Activated T-cell treated with anti-CD3 and anti-CD28 coated beads, Interleukin-2, amount 50 U/mL, for 72 hours (primary cell): Measurements from ENCODE around the gene LRRC4C. TPM values are rescaled to one million over a fixed set of nuclear protein-coding genes. Genes with fewer than 3 reads are reported as not detected.
"Not testable (repeated sequence)": the region's sequence is repeated elsewhere in the genome, so short reads cannot be mapped to it uniquely, and the experiment has no call there.

Experiments used
- ATAC-seq, 2 donors: fragments of 150-1000 bp; cut with Tn5 transposase; replicated peaks in 1 of 2; 2 replicates each; pipeline ENCODE4 v1.10.0; 2021; ENCODE audit warnings: moderate library complexity in 2 of 2, mild to moderate bottlenecking in 1 of 2
- DNase-seq, 2 donors: peaks; one replicate each; pipeline ENCODE4 v3.0.0; 2021 to 2022; ENCODE audit warnings: mixed read lengths in 1 of 2
- H3K27ac Mint-ChIP-seq: one replicate; pipeline ENCODE4 v1.8.0; 2022; ENCODE audit warnings: mild to moderate bottlenecking, moderate library complexity, mixed read lengths
- H3K27me3 Mint-ChIP-seq: one replicate; pipeline ENCODE4 v1.8.0; 2022; ENCODE audit warnings: low read depth, mixed read lengths
- H3K36me3 Mint-ChIP-seq, 2 donors: one replicate each; pipeline ENCODE4 v1.8.0; 2022; ENCODE audit warnings: mixed read lengths in 2 of 2, mild to moderate bottlenecking in 1 of 2; ENCODE audit not compliant: insufficient read depth in 2 of 2
- H3K4me1 Mint-ChIP-seq: one replicate; pipeline ENCODE4 v1.8.0; 2022; ENCODE audit warnings: low read depth, mixed read lengths
- H3K4me3 Mint-ChIP-seq, 2 donors: one replicate each; pipeline ENCODE4 v1.8.0; 2022; ENCODE audit warnings: mild to moderate bottlenecking in 2 of 2, mixed read lengths in 2 of 2, moderate library complexity in 2 of 2
- H3K9me3 Mint-ChIP-seq, 2 donors: one replicate each; pipeline ENCODE4 v1.8.0; 2022; ENCODE audit warnings: mixed read lengths in 2 of 2
- total RNA-seq, 2 donors: library from RNA; stranded (reverse); gene quantifications; one replicate each; pipeline ENCODE4 v1.2.3, GENCODE V29; 2022

The LRRC4C gene
- total RNA-seq, 2 donors from 2014 or later, result not detected

GRCh38 chr11:40542821-40543220 lies 916.6 kb downstream of the LRRC4C start:
- Mint-ChIP-seq H3K4me1 (no peaks in the 10 kb centered on the region), H3K9me3 (peaks cover 12 to 18% of the 10 kb centered on the region in 2 donors)
- no peak for DNase-seq

DNA sequence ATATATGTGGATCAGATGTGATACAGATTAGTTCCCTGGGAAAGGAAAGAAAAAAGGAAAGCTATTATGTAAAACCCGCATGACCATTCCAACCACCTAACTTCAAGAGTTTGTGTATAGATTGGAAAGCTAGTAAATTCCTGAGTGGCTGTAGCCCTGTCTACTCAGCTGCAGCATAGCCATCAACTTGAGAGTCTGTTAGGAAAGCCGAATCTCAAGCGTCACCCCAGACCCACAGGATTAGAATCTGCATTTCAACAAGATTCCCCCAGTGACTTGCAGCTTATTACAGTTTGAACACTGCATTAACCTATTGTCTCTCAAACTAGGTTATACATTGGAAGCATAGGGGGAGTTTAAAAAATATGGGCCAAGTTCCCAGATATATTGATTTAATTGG lies 921.7 kb downstream of the LRRC4C start:
- H3K4me1 Mint-ChIP-seq, result no peaks in the 10 kb centered on the region
- H3K27ac Mint-ChIP-seq, result no peak overlapping the region
- H3K27me3 Mint-ChIP-seq, result no peaks in the 10 kb centered on the region
- H3K36me3 Mint-ChIP-seq, result peaks cover 0 to 2% of the 10 kb centered on the region in 2 donors
- ATAC-seq (no peak), DNase-seq (no peak)
- H3K9me3 Mint-ChIP-seq, result peaks cover 8 to 17% of the 10 kb centered on the region in 2 donors
- H3K4me3 Mint-ChIP-seq, result no peak overlapping the region

More at GRCh38 chr11:40542821-40543220, 916.6 kb downstream of the LRRC4C start:
- no peak for ATAC-seq
- Mint-ChIP-seq H3K27ac (no peak overlapping the region), H3K27me3 (no peaks in the 10 kb centered on the region), H3K4me3 (no peak overlapping the region), H3K36me3 (peaks cover 0 to 2% of the 10 kb centered on the region in 2 donors)

GRCh38 chr11:40522080-40522479 lies 937.4 kb downstream of the LRRC4C start:
- not testable (repeated sequence) for H3K36me3 Mint-ChIP-seq, ATAC-seq, H3K4me3 Mint-ChIP-seq, H3K4me1 Mint-ChIP-seq, H3K27me3 Mint-ChIP-seq, DNase-seq, H3K27ac Mint-ChIP-seq
- peaks cover 0 to 15% of the 10 kb centered on the region in 2 donors for H3K9me3 Mint-ChIP-seq

DNA sequence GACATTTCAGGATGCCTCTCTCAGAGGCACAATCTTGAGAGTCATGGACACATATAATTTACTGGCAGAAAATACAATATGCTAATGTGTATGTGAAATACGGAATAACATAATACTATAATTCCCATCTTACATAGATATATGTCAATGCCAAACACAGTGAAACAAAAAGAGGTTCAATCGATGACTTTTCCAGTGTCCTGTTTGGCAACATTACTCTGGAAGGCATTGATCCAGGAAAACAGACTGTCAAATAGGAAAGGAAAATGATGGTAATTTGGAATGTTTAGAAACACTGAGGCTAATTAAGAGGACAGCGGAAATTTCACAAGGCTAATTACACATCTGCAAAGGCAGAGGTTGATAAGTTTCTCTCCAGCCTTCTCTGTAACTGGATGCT lies 942.3 kb downstream of the LRRC4C start:
- no peak overlapping the region for H3K4me3 Mint-ChIP-seq
- H3K4me1 Mint-ChIP-seq, result no peaks in the 10 kb centered on the region
- no peak for ATAC-seq
- peaks cover 0 to 2% of the 10 kb centered on the region in 2 donors for H3K36me3 Mint-ChIP-seq
- no peak for DNase-seq
- H3K9me3 Mint-ChIP-seq, result peaks cover 0 to 12% of the 10 kb centered on the region in 2 donors
- H3K27me3 Mint-ChIP-seq, result no peaks in the 10 kb centered on the region
- no peak overlapping the region for H3K27ac Mint-ChIP-seq

DNA sequence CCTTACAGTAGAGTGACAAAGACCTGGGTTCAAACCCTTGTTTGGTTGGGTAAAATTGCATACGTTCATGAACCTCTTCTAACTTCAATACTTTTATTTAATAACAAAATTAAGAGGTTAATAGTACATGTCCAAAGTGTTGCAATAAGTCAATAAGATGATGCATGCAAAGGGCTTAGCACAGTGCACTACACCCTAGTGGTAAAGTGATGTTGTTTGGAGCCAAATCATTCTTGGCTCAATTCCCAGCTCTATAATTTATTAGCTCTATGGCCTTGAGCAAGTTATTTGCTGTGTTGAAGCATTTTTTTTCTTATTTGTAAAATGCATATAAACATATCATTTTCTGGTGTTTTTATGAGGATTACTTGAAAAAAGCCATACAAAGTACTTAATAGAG lies 945.3 kb downstream of the LRRC4C start:
- Mint-ChIP-seq H3K27me3 (no peaks in the 10 kb centered on the region), H3K36me3 (peaks cover 2% of the 10 kb centered on the region in 2 donors), H3K9me3 (peaks cover 4 to 8% of the 10 kb centered on the region in 2 donors), H3K27ac (no peak overlapping the region), H3K4me1 (no peaks in the 10 kb centered on the region), H3K4me3 (no peak overlapping the region)
- no peak for ATAC-seq
- no peak for DNase-seq

DNA sequence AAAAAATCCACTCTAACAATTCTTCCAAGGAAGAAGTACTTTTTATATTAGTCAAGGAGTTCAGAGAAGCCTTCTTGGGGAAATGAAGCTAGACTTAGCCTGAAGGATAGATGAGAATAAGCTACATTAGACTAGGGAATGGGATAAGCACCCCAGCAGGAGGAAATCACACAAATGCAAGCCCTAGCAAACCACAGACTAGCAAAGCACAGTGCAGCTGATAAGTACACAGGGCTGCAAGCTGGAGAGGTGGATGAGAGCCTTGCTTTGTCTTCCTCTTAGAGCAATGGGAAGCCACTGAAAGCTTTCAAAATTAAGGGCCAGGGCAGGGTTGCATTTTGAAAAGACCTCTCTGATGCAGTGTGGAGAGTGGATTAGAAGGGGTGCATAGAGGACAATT lies 946.2 kb downstream of the LRRC4C start:
- no peak overlapping the region for H3K4me3 Mint-ChIP-seq
- no peak for ATAC-seq

DNA sequence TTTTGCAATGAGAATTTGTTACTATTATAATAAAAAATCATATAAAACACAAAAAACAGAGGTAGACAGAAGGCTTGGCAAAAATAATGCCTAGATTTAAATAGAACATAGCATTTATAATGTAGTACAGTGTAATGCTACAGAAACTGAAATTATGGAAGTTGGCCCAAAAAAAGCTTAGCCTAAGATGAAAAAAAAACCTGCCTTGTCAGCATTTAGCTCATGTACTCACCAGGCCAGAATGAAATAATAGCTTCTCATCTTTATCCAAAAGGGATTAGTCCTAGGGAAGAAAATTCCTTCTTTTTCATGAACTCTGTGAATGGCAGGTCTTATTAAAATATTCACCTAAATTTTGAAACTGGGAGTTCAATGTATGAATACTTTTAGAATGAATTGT lies 951.1 kb downstream of the LRRC4C start:
- ATAC-seq (no peak), DNase-seq (no peak)
- Mint-ChIP-seq H3K4me1 (no peaks in the 10 kb centered on the region), H3K4me3 (no peak overlapping the region), H3K27ac (no peak overlapping the region), H3K36me3 (peaks cover 0 to 4% of the 10 kb centered on the region in 2 donors), H3K27me3 (no peaks in the 10 kb centered on the region), H3K9me3 (peaks cover 4 to 7% of the 10 kb centered on the region in 2 donors)

More for the DNA sequence above, 946.2 kb downstream of the LRRC4C start:
- Mint-ChIP-seq H3K9me3 (peaks cover 4 to 7% of the 10 kb centered on the region in 2 donors), H3K27ac (no peak overlapping the region), H3K36me3 (peaks cover 0 to 2% of the 10 kb centered on the region in 2 donors), H3K27me3 (no peaks in the 10 kb centered on the region), H3K4me1 (no peaks in the 10 kb centered on the region)
- DNase-seq, result no peak

DNA sequence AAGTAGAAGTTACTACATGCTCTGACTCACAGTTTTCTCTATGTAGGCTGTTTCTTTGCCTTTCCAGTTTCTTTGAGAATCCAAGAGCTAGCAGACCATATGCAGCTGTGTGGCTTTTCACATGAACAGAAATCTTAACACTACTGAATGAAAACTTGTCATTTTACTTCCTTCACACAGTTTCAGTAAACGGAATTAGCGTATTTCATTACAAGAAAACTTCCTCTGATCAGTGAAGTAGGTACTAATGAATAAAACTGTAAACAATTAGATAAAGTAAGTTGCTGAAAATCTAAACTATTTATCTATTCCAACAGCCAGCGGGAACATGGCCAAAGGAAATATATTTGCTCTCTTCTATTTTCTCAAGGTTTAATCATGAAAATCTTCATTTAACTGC lies 953.2 kb downstream of the LRRC4C start:
- Mint-ChIP-seq H3K4me1 (no peaks in the 10 kb centered on the region), H3K36me3 (peaks cover 0 to 4% of the 10 kb centered on the region in 2 donors), H3K9me3 (peaks cover 8 to 9% of the 10 kb centered on the region in 2 donors), H3K27me3 (no peaks in the 10 kb centered on the region), H3K4me3 (no peak overlapping the region), H3K27ac (no peak overlapping the region)
- ATAC-seq (no peak), DNase-seq (no peak)

DNA sequence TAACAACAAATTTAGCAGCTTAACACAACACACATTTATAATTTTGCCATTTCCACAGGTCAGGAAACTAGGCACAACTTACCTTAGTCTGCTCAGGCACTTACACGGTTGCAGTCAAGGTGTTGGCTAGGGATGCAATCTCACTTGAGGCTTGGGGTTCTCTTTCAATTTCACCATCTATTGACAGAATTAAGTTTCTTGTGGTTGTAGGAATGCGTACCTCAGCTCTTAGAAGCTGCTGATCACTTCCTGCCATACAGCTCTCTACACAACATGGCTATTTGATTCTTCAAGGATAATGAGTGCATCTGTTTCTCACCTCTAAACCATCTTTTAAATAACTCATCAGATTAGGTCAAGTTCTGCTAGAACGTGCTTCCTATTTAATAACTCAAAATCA lies 968.1 kb downstream of the LRRC4C start:
- ATAC-seq (no peak), DNase-seq (no peak)
- H3K27me3 Mint-ChIP-seq, result no peaks in the 10 kb centered on the region
- peaks cover 5 to 7% of the 10 kb centered on the region in 2 donors for H3K9me3 Mint-ChIP-seq
- H3K4me3 Mint-ChIP-seq, result no peak overlapping the region
- peaks cover 0 to 2% of the 10 kb centered on the region in 2 donors for H3K36me3 Mint-ChIP-seq
- no peak overlapping the region for H3K27ac Mint-ChIP-seq
- H3K4me1 Mint-ChIP-seq, result no peaks in the 10 kb centered on the region

- H3K9me3 Mint-ChIP-seq, result peaks cover 15 to 18% of the 10 kb centered on the region in 2 donors
- H3K36me3 Mint-ChIP-seq, result peaks cover 0 to 2% of the 10 kb centered on the region in 2 donors
Observed at GRCh38 chr11:40467771-40468170, 991.7 kb downstream of the LRRC4C start.

GRCh38 chr11:40445391-40445790 lies 1014.1 kb downstream of the LRRC4C start:
- no peak for DNase-seq
- no peak overlapping the region for H3K4me3 Mint-ChIP-seq
- no peaks in the 10 kb centered on the region for H3K27me3 Mint-ChIP-seq

More at GRCh38 chr11:40467771-40468170, 991.7 kb downstream of the LRRC4C start:
- H3K27me3 Mint-ChIP-seq, result no peaks in the 10 kb centered on the region
- H3K4me3 Mint-ChIP-seq, result no peak overlapping the region
- H3K27ac Mint-ChIP-seq, result no peak overlapping the region
- no peak for DNase-seq
- H3K4me1 Mint-ChIP-seq, result no peaks in the 10 kb centered on the region
- no peak for ATAC-seq

DNA sequence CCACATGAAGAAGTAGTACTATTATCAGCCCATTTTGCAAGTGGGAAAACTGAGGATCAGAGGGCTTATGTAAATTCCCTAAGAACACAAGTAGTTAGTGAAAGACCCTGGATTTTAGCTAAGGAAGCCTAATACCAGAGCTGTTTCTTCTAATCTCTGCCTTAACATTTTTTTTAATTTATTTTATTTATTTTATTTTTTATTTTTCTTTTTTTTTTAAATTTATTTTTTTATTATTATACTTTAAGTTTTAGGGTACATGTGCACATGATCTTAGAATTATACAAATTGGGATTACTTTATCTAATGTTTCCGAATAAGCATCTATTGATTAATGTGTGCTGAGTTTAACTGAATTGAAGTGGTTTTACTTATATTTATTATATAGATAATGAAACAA lies 1015.3 kb downstream of the LRRC4C start:
- Mint-ChIP-seq H3K9me3 (peaks cover 14 to 15% of the 10 kb centered on the region in 2 donors), H3K27me3 (no peaks in the 10 kb centered on the region), H3K27ac (no peak overlapping the region), H3K36me3 (peaks cover 0 to 5% of the 10 kb centered on the region in 2 donors), H3K4me1 (no peaks in the 10 kb centered on the region), H3K4me3 (no peak overlapping the region)
- DNase-seq, result no peak
- no peak for ATAC-seq

More at GRCh38 chr11:40445391-40445790, 1014.1 kb downstream of the LRRC4C start:
- peaks cover 0 to 5% of the 10 kb centered on the region in 2 donors for H3K36me3 Mint-ChIP-seq
- peaks cover 14 to 16% of the 10 kb centered on the region in 2 donors for H3K9me3 Mint-ChIP-seq
- ATAC-seq, result no peak
- no peaks in the 10 kb centered on the region for H3K4me1 Mint-ChIP-seq
- H3K27ac Mint-ChIP-seq, result no peak overlapping the region

- H3K4me3 Mint-ChIP-seq, result no peak overlapping the region
- peaks cover 2 to 4% of the 10 kb centered on the region in 2 donors for H3K36me3 Mint-ChIP-seq
- no peaks in the 10 kb centered on the region for H3K4me1 Mint-ChIP-seq
Observed at GRCh38 chr11:40435344-40435743, 1024.1 kb downstream of the LRRC4C start.

DNA sequence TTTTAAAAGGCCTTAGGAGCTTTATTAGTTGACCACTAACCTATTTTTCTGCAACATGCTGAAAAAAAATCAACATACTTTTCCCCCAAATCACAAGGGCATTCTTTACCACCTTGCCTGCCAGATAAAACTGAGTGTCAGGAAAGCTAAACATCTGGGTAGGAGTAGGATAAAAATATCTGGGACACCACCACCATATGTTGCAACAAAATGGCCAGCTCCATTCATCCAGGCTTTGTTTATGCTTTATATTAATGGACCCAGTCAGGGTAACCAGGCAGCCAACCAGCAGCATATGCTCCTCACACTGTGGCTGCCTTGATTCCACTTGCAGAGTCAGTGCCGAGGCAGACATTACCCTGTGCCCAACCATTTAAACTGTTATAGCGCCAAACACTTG lies 1024.5 kb downstream of the LRRC4C start:
- no peaks in the 10 kb centered on the region for H3K4me1 Mint-ChIP-seq
- H3K9me3 Mint-ChIP-seq, result peaks cover 11 to 24% of the 10 kb centered on the region in 2 donors
- no peaks in the 10 kb centered on the region for H3K27me3 Mint-ChIP-seq
- H3K36me3 Mint-ChIP-seq, result peaks cover 2 to 4% of the 10 kb centered on the region in 2 donors
- no peak overlapping the region for H3K4me3 Mint-ChIP-seq
- no peak for DNase-seq
- ATAC-seq, result no peak
- H3K27ac Mint-ChIP-seq, result no peak overlapping the region

More at GRCh38 chr11:40435344-40435743, 1024.1 kb downstream of the LRRC4C start:
- Mint-ChIP-seq H3K27ac (no peak overlapping the region), H3K27me3 (no peaks in the 10 kb centered on the region), H3K9me3 (peaks cover 11 to 24% of the 10 kb centered on the region in 2 donors)
- ATAC-seq (no peak), DNase-seq (no peak)
